Mesenchymal stem cell (in vitro differentiated cells and primary cell): ENCODE results near the gene NPTN.

Experiments used
- DNase-seq: peaks from one replicate; pipeline ENCODE4 v3.0.0-alpha.2; 2013
- H2AFZ ChIP-seq: one replicate; pipeline ENCODE4 v1.6.1; 2013; ENCODE audit warnings: low read depth, mild to moderate bottlenecking, control low read depth, inconsistent platforms, low read length, moderate library complexity
- H2AK5ac ChIP-seq: 2 replicates; pipeline ENCODE4 v1.6.1; 2013; ENCODE audit warnings: low read length, moderate library complexity, mild to moderate bottlenecking, inconsistent platforms; ENCODE audit not compliant: severe bottlenecking
- H2BK120ac ChIP-seq: one replicate; pipeline ENCODE4 v1.6.1; 2013; ENCODE audit warnings: low read depth, mild to moderate bottlenecking, inconsistent platforms, low read length, moderate library complexity
- H2BK12ac ChIP-seq, 2 experiments: one replicate each; pipeline ENCODE4 v1.6.1; 2013; ENCODE audit warnings: inconsistent platforms in 2 of 2, low read length in 2 of 2, mild to moderate bottlenecking in 2 of 2, moderate library complexity in 2 of 2, control low read depth in 1 of 2
- H2BK15ac ChIP-seq: one replicate; pipeline ENCODE4 v1.6.1; 2013; ENCODE audit warnings: mild to moderate bottlenecking, low read depth, inconsistent platforms; ENCODE audit not compliant: poor library complexity, severe bottlenecking
- H2BK5ac ChIP-seq: 2 replicates; pipeline ENCODE4 v1.6.1; 2013; ENCODE audit warnings: low read depth, mild to moderate bottlenecking, low read length, control low read depth, inconsistent platforms; ENCODE audit not compliant: poor library complexity, severe bottlenecking
- H3K14ac ChIP-seq, 2 experiments: one replicate each; pipeline ENCODE4 v1.6.1; 2013; ENCODE audit warnings: inconsistent platforms in 2 of 2, low read length in 2 of 2, control low read depth in 1 of 2, mild to moderate bottlenecking in 1 of 2, moderate library complexity in 1 of 2
- H3K18ac ChIP-seq, 2 experiments: one replicate each; pipeline ENCODE4 v1.6.1; 2013; ENCODE audit warnings: inconsistent platforms in 2 of 2, low read length in 2 of 2, control low read depth in 1 of 2, low read depth in 1 of 2, mild to moderate bottlenecking in 1 of 2
- H3K23ac ChIP-seq, 2 experiments: one replicate each; pipeline ENCODE4 v1.6.1; 2013; ENCODE audit warnings: inconsistent platforms in 2 of 2, low read length in 2 of 2, mild to moderate bottlenecking in 2 of 2, moderate library complexity in 2 of 2, control low read depth in 1 of 2
- H3K27ac ChIP-seq: 2 replicates; pipeline ENCODE4 v1.5.1; 2013; ENCODE audit warnings: mild to moderate bottlenecking, moderate library complexity, low read length, control low read depth, inconsistent platforms; ENCODE audit not compliant: poor library complexity, severe bottlenecking
- H3K27me3 ChIP-seq, 2 experiments: 2 replicates each; pipeline versions ENCODE4 v1.6.1 to v1.7.0; 2013; ENCODE audit warnings: low read length in 2 of 2, mild to moderate bottlenecking in 2 of 2, moderate library complexity in 2 of 2, control low read depth in 1 of 2, inconsistent platforms in 1 of 2; ENCODE audit not compliant: control insufficient read depth in 1 of 2, insufficient read depth in 1 of 2
- H3K36me3 ChIP-seq, 2 experiments: 2 replicates each; pipeline versions ENCODE4 v1.6.1 to v1.7.0; 2013; ENCODE audit warnings: low read length in 2 of 2, control low read depth in 1 of 2, inconsistent platforms in 1 of 2, low read depth in 1 of 2, mild to moderate bottlenecking in 1 of 2; ENCODE audit not compliant: insufficient read depth in 2 of 2, control insufficient read depth in 1 of 2
- H3K4ac ChIP-seq, 2 experiments: one replicate each; pipeline ENCODE4 v1.6.1; 2013; ENCODE audit warnings: inconsistent platforms in 2 of 2, low read length in 2 of 2, mild to moderate bottlenecking in 2 of 2, moderate library complexity in 2 of 2, control low read depth in 1 of 2, low read depth in 1 of 2
- H3K4me1 ChIP-seq: 2 replicates; pipeline ENCODE4 v1.6.1; 2013; ENCODE audit warnings: low read depth, low read length, control low read depth; ENCODE audit not compliant: control insufficient read depth, insufficient read depth
- H3K4me2 ChIP-seq: 2 replicates; pipeline ENCODE4 v1.6.1; 2013; ENCODE audit warnings: low read length, mild to moderate bottlenecking, inconsistent platforms; ENCODE audit not compliant: poor library complexity, severe bottlenecking
- H3K4me3 ChIP-seq, 2 experiments: 2 replicates each; pipeline versions ENCODE4 v1.5.1 to v1.7.0; 2013; ENCODE audit warnings: low read length in 2 of 2, mild to moderate bottlenecking in 2 of 2, control low read depth in 1 of 2, low read depth in 1 of 2; ENCODE audit not compliant: insufficient read depth in 1 of 2
- H3K79me1 ChIP-seq: replicated peaks from 2 replicates; pipeline ENCODE4 v1.6.1; 2013; ENCODE audit warnings: mild to moderate bottlenecking, control low read depth, low read length, inconsistent platforms; ENCODE audit not compliant: poor library complexity, severe bottlenecking
- H3K9ac ChIP-seq: 2 replicates; pipeline ENCODE4 v1.7.0; 2013; ENCODE audit warnings: mild to moderate bottlenecking, low read length, moderate library complexity
- H3K9me3 ChIP-seq: 2 replicates; pipeline ENCODE4 v1.7.0; 2013; ENCODE audit warnings: mild to moderate bottlenecking, low read length; ENCODE audit not compliant: control insufficient read depth
- H4K8ac ChIP-seq: one replicate; pipeline ENCODE4 v1.6.1; 2013; ENCODE audit warnings: inconsistent platforms, mild to moderate bottlenecking, low read length, moderate library complexity
- H4K91ac ChIP-seq: one replicate; pipeline ENCODE4 v1.6.1; 2013; ENCODE audit warnings: mild to moderate bottlenecking, low read length, inconsistent platforms
- WGBS: methylation state at CpG from one replicate; pipeline ENCODE4 v1.1.7; 2013; ENCODE audit warnings: mixed read lengths; 5-methylcytosine and 5-hydroxymethylcytosine counted together

The NPTN gene

GRCh38 chr15:73660455-73660854, 27.3 kb upstream of the NPTN start:
- H2BK5ac ChIP-seq = no peak overlapping the region
- H4K8ac ChIP-seq = no peak overlapping the region

GRCh38 chr15:73658645-73659044, 25.5 kb upstream of the NPTN start:
- H3K27me3 ChIP-seq = peaks cover 9 to 20% of the 10 kb centered on the region in 2 experiments
- H3K4me1 ChIP-seq = no peaks in the 10 kb centered on the region
- H3K27ac ChIP-seq = no peak overlapping the region
- H2BK12ac ChIP-seq = no peak overlapping the region
- no peak overlapping the region for H3K4me2 ChIP-seq
- H2BK15ac ChIP-seq = no peak overlapping the region
- no peak overlapping the region for H2BK5ac ChIP-seq
- no peak overlapping the region for H3K4ac ChIP-seq
- no peak overlapping the region for H2BK120ac ChIP-seq
- H2AFZ ChIP-seq = no peak overlapping the region
- H3K14ac ChIP-seq = no peak overlapping the region
- H3K4me3 ChIP-seq = no peak overlapping the region
- H3K9ac ChIP-seq = no peak overlapping the region
- WGBS = 90% methylated on average over 1 of the region's 1 CpG
- peaks cover 5% of the 10 kb centered on the region for H3K9me3 ChIP-seq
- DNase-seq = no peak
- no peak overlapping the region for H3K18ac ChIP-seq
- H3K79me1 ChIP-seq = no peaks in the 10 kb centered on the region
- no peak overlapping the region for H4K91ac ChIP-seq
- H3K36me3 ChIP-seq = no peaks in the 10 kb centered on the region
- no peak overlapping the region for H4K8ac ChIP-seq
- no peak overlapping the region for H2AK5ac ChIP-seq
- no peak overlapping the region for H3K23ac ChIP-seq

More at GRCh38 chr15:73660455-73660854, 27.3 kb upstream of the NPTN start:
- Histone ChIP-seq H2BK15ac (no peak overlapping the region), H3K9me3 (peaks cover 5% of the 10 kb centered on the region), H3K4ac (no peak overlapping the region), H3K27me3 (peaks cover 11 to 20% of the 10 kb centered on the region in 2 experiments), H2AK5ac (no peak overlapping the region), H2BK12ac (no peak overlapping the region), H3K9ac (no peak overlapping the region), H3K14ac (no peak overlapping the region), H3K36me3 (no peaks in the 10 kb centered on the region), H2AFZ (no peak overlapping the region), H3K4me3 (no peak overlapping the region), H3K4me1 (no peaks in the 10 kb centered on the region), H3K18ac (no peak overlapping the region), H4K91ac (no peak overlapping the region), H3K27ac (no peak overlapping the region), H3K79me1 (no peaks in the 10 kb centered on the region), H3K4me2 (no peak overlapping the region), H2BK120ac (no peak overlapping the region), H3K23ac (no peak overlapping the region)
- DNase-seq = no peak

- Histone ChIP-seq H2BK12ac (no peak overlapping the region), H2BK15ac (no peak overlapping the region), H3K79me1 (no peaks in the 10 kb centered on the region), H3K4me3 (no peak overlapping the region), H4K91ac (no peak overlapping the region), H2BK120ac (no peak overlapping the region), H3K18ac (no peak overlapping the region), H4K8ac (no peak overlapping the region), H3K14ac (no peak overlapping the region), H3K27ac (no peak overlapping the region), H3K4me1 (no peaks in the 10 kb centered on the region), H3K9me3 (no peaks in the 10 kb centered on the region), H3K4ac (no peak overlapping the region), H3K4me2 (no peak overlapping the region), H3K36me3 (no peaks in the 10 kb centered on the region), H3K27me3 (peaks cover 9 to 17% of the 10 kb centered on the region in 2 experiments), H2BK5ac (no peak overlapping the region), H3K9ac (no peak overlapping the region), H2AK5ac (no peak overlapping the region), H3K23ac (no peak overlapping the region), H2AFZ (no peak overlapping the region)
- no peak for DNase-seq
- WGBS = 100% methylated on average over 1 of the region's 2 CpGs
These were observed 22.5 kb upstream of the NPTN start for GRCh38 chr15:73655724-73656123.

GRCh38 chr15:73654659-73655058, 21.5 kb upstream of the NPTN start:
- Histone ChIP-seq H3K14ac (no peak overlapping the region), H2AK5ac (no peak overlapping the region), H4K91ac (no peak overlapping the region), H3K9me3 (no peaks in the 10 kb centered on the region), H2AFZ (no peak overlapping the region), H3K27ac (no peak overlapping the region), H2BK12ac (no peak overlapping the region), H2BK5ac (no peak overlapping the region), H3K79me1 (no peaks in the 10 kb centered on the region), H3K18ac (no peak overlapping the region), H3K36me3 (no peaks in the 10 kb centered on the region), H3K4me3 (no peak overlapping the region), H4K8ac (no peak overlapping the region), H3K4me2 (no peak overlapping the region), H3K4me1 (no peaks in the 10 kb centered on the region), H2BK120ac (no peak overlapping the region), H3K23ac (no peak overlapping the region), H2BK15ac (no peak overlapping the region), H3K9ac (no peak overlapping the region), H3K4ac (no peak overlapping the region), H3K27me3 (peaks cover 5 to 15% of the 10 kb centered on the region in 2 experiments)
- DNase-seq = no peak
- 15% methylated on average over 2 of the region's 3 CpGs for WGBS
